Peyer's patch (tissue), 4 donors: ENCODE data around the gene INKA2. TPM values are rescaled to one million over a fixed set of nuclear protein-coding genes. Genes with fewer than 3 reads are reported as not detected.

ENCODE experiments used
- DNase-seq, 3 donors: peaks; one replicate each; pipeline ENCODE4 v3.0.0-alpha.2; 2017 to 2019
- H3K27ac ChIP-seq, 4 donors: fragments of 200-600 bp; sonication (generic); one replicate each; pipeline ENCODE4 v1.5.1; 2016 to 2019
- H3K27me3 ChIP-seq, 2 donors: fragments of 200-600 bp; sonication (generic); one replicate each; pipeline ENCODE4 v1.5.1; 2019
- H3K36me3 ChIP-seq, 3 donors: fragments of 200-600 bp; sonication (generic); one replicate each; pipeline ENCODE4 v1.5.1; 2016 to 2019
- H3K4me1 ChIP-seq, 4 donors: fragments of 200-600 bp; sonication (generic); one replicate each; pipeline ENCODE4 v1.5.1; 2016 to 2019
- H3K4me3 ChIP-seq, 4 donors: fragments of 200-600 bp; sonication (generic); 1 replicate in 3 of 4; 2 replicates in 1 of 4; pipeline ENCODE4 v1.5.1; 2016 to 2019; ENCODE audit warnings: mild to moderate bottlenecking in 1 of 4
- H3K9me3 ChIP-seq, 4 donors: fragments of 200-600 bp; sonication (generic); one replicate each; pipeline ENCODE4 v1.5.1; 2016 to 2019; ENCODE audit warnings: mild to moderate bottlenecking in 1 of 4
- CTCF ChIP-seq, 6 experiments: fragments of 450-650 bp in 4 of 6; fragments of 200-600 bp in 2 of 6; sonication (generic) in 1 of 6; IDR thresholded peaks; one replicate each; pipeline ENCODE4 v1.5.1; 2017 to 2019; ENCODE audit warnings: antibody characterized with exemption in 6 of 6, mild to moderate bottlenecking in 3 of 6, moderate library complexity in 1 of 6
- POLR2A ChIP-seq, 2 donors: fragments of 450-650 bp; IDR thresholded peaks; one replicate each; pipeline ENCODE4 v1.5.1; 2017; ENCODE audit warnings: antibody characterized with exemption in 2 of 2, mild to moderate bottlenecking in 2 of 2, moderate library complexity in 2 of 2
- total RNA-seq, 4 donors: library from RNA; depleted of rRNA; stranded (reverse); fragments of >200 nt; gene quantifications; one replicate each; pipeline ENCODE4 v1.1.0, GENCODE V29; 2016

Gene INKA2
- total RNA-seq, 4 donors from 2014 or later: 0.88 to 2.3 (median 2.0) TPM; not detected in 1

GRCh38 chr1:111758373-111758772 lies 19.2 kb upstream of the INKA2 start:
- Histone ChIP-seq H3K27me3 (no peaks in the 10 kb centered on the region), H3K36me3 (peaks cover 0 to 35% (median 0%) of the 10 kb centered on the region in 3 donors), H3K9me3 (no peaks in the 10 kb centered on the region), H3K4me3 (no peak overlapping the region), H3K4me1 (peaks cover 0 to 28% (median 2%) of the 10 kb centered on the region in 4 donors), H3K27ac (no peak overlapping the region)
- no peak for DNase-seq
- TF ChIP-seq POLR2A (IDR thresholded peaks at IDR 0.05) (no peak), CTCF (IDR thresholded peaks at IDR 0.05) (no peak)

GRCh38 chr1:111756124-111756513 lies 16.9 kb upstream of the INKA2 start:
- DNase-seq: no peak
- Histone ChIP-seq H3K27ac (peak overlapping the region; percentile 80 to 91 (median 86)), H3K4me1 (peaks cover 0 to 28% (median 2%) of the 10 kb centered on the region in 4 donors), H3K27me3 (no peaks in the 10 kb centered on the region), H3K36me3 (peaks cover 0 to 15% (median 0%) of the 10 kb centered on the region in 3 donors), H3K9me3 (no peaks in the 10 kb centered on the region), H3K4me3 (peak overlapping the region; percentile 67 to 88 (median 82))
- TF ChIP-seq CTCF (IDR thresholded peaks at IDR 0.05) (no peak), POLR2A (IDR thresholded peaks at IDR 0.05) (no peak)

- Histone ChIP-seq H3K27me3 (no peaks in the 10 kb centered on the region), H3K9me3 (no peaks in the 10 kb centered on the region), H3K36me3 (peaks cover 0 to 9% (median 0%) of the 10 kb centered on the region in 3 donors), H3K4me1 (peaks cover 0 to 28% (median 2%) of the 10 kb centered on the region in 4 donors), H3K27ac (peak within 1 kb of the TSS; percentile 80 to 91 (median 86)), H3K4me3 (peak within 1 kb of the TSS; percentile 67 to 88 (median 82))
- peak; percentile 93 to 98 (median 95) for DNase-seq
- TF ChIP-seq POLR2A (IDR thresholded peaks at IDR 0.05): peak; percentile 45 to 53
- peak; percentile 75 to 98 (median 92) for TF ChIP-seq CTCF (IDR thresholded peaks at IDR 0.05)
Measured at GRCh38 chr1:111755331-111756123, 16.3 kb upstream of the INKA2 start, which contains the start of gene DDX20. TSS of gene DDX20 (plus strand) at chr1:111755901. CDS start at chr1:111755925, 24 bp downstream.

GRCh38 chr1:111754984-111755330 lies 15.8 kb upstream of the INKA2 start:
- H3K27ac ChIP-seq: peak overlapping the region; percentile 80 to 91 (median 86)
- H3K9me3 ChIP-seq: no peaks in the 10 kb centered on the region
- no peaks in the 10 kb centered on the region for H3K27me3 ChIP-seq
- H3K4me1 ChIP-seq: peaks cover 0 to 28% (median 2%) of the 10 kb centered on the region in 4 donors
- DNase-seq: peak; percentile 44 to 73 (median 65)
- H3K4me3 ChIP-seq: peak overlapping the region; percentile 67 to 88 (median 82)
- TF ChIP-seq POLR2A (IDR thresholded peaks at IDR 0.05) (no peak), CTCF (IDR thresholded peaks at IDR 0.05) (no peak)
- peaks cover 0 to 7% (median 0%) of the 10 kb centered on the region in 3 donors for H3K36me3 ChIP-seq

- H3K27ac ChIP-seq: no peak overlapping the region
- no peaks in the 10 kb centered on the region for H3K9me3 ChIP-seq
- no peak for TF ChIP-seq POLR2A (IDR thresholded peaks at IDR 0.05)
- no peak for TF ChIP-seq CTCF (IDR thresholded peaks at IDR 0.05)
- H3K4me1 ChIP-seq: peaks cover 0 to 15% (median 2%) of the 10 kb centered on the region in 4 donors
- no peaks in the 10 kb centered on the region for H3K36me3 ChIP-seq
- no peak overlapping the region for H3K4me3 ChIP-seq
- no peaks in the 10 kb centered on the region for H3K27me3 ChIP-seq
- DNase-seq: no peak
Measured at GRCh38 chr1:111751906-111752575, 12.8 kb upstream of the INKA2 start.
